Loucy (cell line): ENCODE data around the gene POLR2J3.
"Not testable (repeated sequence)": the region's sequence is repeated elsewhere in the genome, so short reads cannot be mapped to it uniquely, and the experiment has no call there.

ENCODE experiments used
- H2AFZ ChIP-seq: fragments of 200-600 bp; sonication (generic); 2 replicates; pipeline ENCODE4 v1.6.0; 2016; ENCODE audit warnings: antibody characterized with exemption, mild to moderate bottlenecking, low read length, moderate library complexity
- H3F3A ChIP-seq: fragments of 200-600 bp; 2 replicates; pipeline ENCODE4 v1.6.0; 2016; ENCODE audit warnings: antibody characterized with exemption, low read depth, mild to moderate bottlenecking
- H3K27me3 ChIP-seq: fragments of 200-600 bp; sonication (generic); 2 replicates; pipeline ENCODE4 v1.6.1; 2014; ENCODE audit warnings: low read length, mild to moderate bottlenecking; ENCODE audit not compliant: insufficient read depth, poor library complexity, severe bottlenecking
- H3K36me3 ChIP-seq: fragments of 200-600 bp; sonication (generic); 2 replicates; pipeline ENCODE4 v1.6.1; 2016; ENCODE audit warnings: low read length; ENCODE audit not compliant: insufficient read depth
- H3K4me1 ChIP-seq: fragments of 200-600 bp; sonication (generic); 2 replicates; pipeline ENCODE4 v1.5.1; 2014; ENCODE audit warnings: low read length, mild to moderate bottlenecking; ENCODE audit not compliant: insufficient read depth, poor library complexity, severe bottlenecking
- H3K4me2 ChIP-seq: fragments of 200-600 bp; sonication (generic); 2 replicates; pipeline ENCODE4 v1.6.0; 2014; ENCODE audit warnings: antibody characterized with exemption, low read length, low read depth, mild to moderate bottlenecking; ENCODE audit not compliant: poor library complexity, severe bottlenecking
- H3K4me3 ChIP-seq: fragments of 200-600 bp; sonication (generic); 2 replicates; pipeline ENCODE4 v1.5.1; 2014; ENCODE audit warnings: low read length, mild to moderate bottlenecking, mixed read lengths; ENCODE audit not compliant: poor library complexity, severe bottlenecking
- H3K79me2 ChIP-seq: fragments of 200-600 bp; sonication (generic); 2 replicates; pipeline ENCODE4 v1.6.1; 2014; ENCODE audit warnings: low read length; ENCODE audit not compliant: insufficient read depth
- H3K9ac ChIP-seq: fragments of 200-600 bp; sonication (generic); 2 replicates; pipeline ENCODE4 v1.6.0; 2014; ENCODE audit warnings: mild to moderate bottlenecking, low read depth, low read length, moderate library complexity; ENCODE audit not compliant: poor library complexity, severe bottlenecking
- H3K9me2 ChIP-seq: fragments of 200-600 bp; sonication (generic); replicated peaks from 2 replicates; pipeline ENCODE4 v1.6.1; 2016; ENCODE audit warnings: low read depth, low read length, mixed read lengths
- H3K9me3 ChIP-seq: fragments of 200-600 bp; sonication (generic); 2 replicates; pipeline ENCODE4 v1.6.1; 2014; ENCODE audit warnings: mild to moderate bottlenecking, antibody characterized with exemption, low read length, low read depth; ENCODE audit not compliant: insufficient read depth
- H4K20me1 ChIP-seq: fragments of 200-600 bp; sonication (generic); 2 replicates; pipeline ENCODE4 v1.6.0; 2014; ENCODE audit warnings: antibody characterized with exemption, low read length, mild to moderate bottlenecking; ENCODE audit not compliant: insufficient read depth, poor library complexity, severe bottlenecking

Gene POLR2J3

GRCh38 chr7:102546353-102546752, 26.0 kb downstream of the POLR2J3 start:
- H3K4me2 ChIP-seq, H3K36me3 ChIP-seq, H3K4me3 ChIP-seq, H3K9ac ChIP-seq, H3K79me2 ChIP-seq, H3K9me3 ChIP-seq, H3K9me2 ChIP-seq, H3K4me1 ChIP-seq, H4K20me1 ChIP-seq, H3F3A ChIP-seq, H2AFZ ChIP-seq, H3K27me3 ChIP-seq: not testable (repeated sequence)

- not testable (repeated sequence) for H2AFZ ChIP-seq, H4K20me1 ChIP-seq, H3K79me2 ChIP-seq, H3K9me3 ChIP-seq, H3K4me2 ChIP-seq, H3K4me1 ChIP-seq, H3K4me3 ChIP-seq, H3F3A ChIP-seq, H3K27me3 ChIP-seq, H3K9ac ChIP-seq, H3K9me2 ChIP-seq, H3K36me3 ChIP-seq
Observed at GRCh38 chr7:102545288-102545687, 27.1 kb downstream of the POLR2J3 start.

GRCh38 chr7:102544372-102544771, 28.0 kb downstream of the POLR2J3 start:
- not testable (repeated sequence) for H2AFZ ChIP-seq, H3K36me3 ChIP-seq, H3K4me2 ChIP-seq, H3K9me2 ChIP-seq, H3K9ac ChIP-seq, H3K4me1 ChIP-seq, H4K20me1 ChIP-seq, H3K27me3 ChIP-seq, H3K4me3 ChIP-seq, H3F3A ChIP-seq, H3K79me2 ChIP-seq, H3K9me3 ChIP-seq

- H3K27me3 ChIP-seq, H3K9me2 ChIP-seq, H3K4me3 ChIP-seq, H3K79me2 ChIP-seq, H3K9me3 ChIP-seq, H2AFZ ChIP-seq, H3K4me1 ChIP-seq, H4K20me1 ChIP-seq, H3K9ac ChIP-seq, H3K4me2 ChIP-seq, H3K36me3 ChIP-seq, H3F3A ChIP-seq: not testable (repeated sequence)
Observed at GRCh38 chr7:102543596-102543995, 28.8 kb downstream of the POLR2J3 start, which contains the start of gene UPK3BL2. UPK3BL2 (minus strand) TSS chr7:102543696; CDS start chr7:102543636, 60 bp downstream.

- H3K4me3 ChIP-seq, H3K27me3 ChIP-seq, H3K79me2 ChIP-seq, H4K20me1 ChIP-seq, H3K9me3 ChIP-seq, H3K36me3 ChIP-seq, H3K9me2 ChIP-seq, H3F3A ChIP-seq, H2AFZ ChIP-seq, H3K4me1 ChIP-seq, H3K9ac ChIP-seq, H3K4me2 ChIP-seq: not testable (repeated sequence)
Observed at GRCh38 chr7:102542771-102543170, 29.6 kb downstream of the POLR2J3 start.

- not testable (repeated sequence) for H3K9me3 ChIP-seq, H3K4me2 ChIP-seq, H4K20me1 ChIP-seq, H3K9ac ChIP-seq, H3K4me3 ChIP-seq, H3K4me1 ChIP-seq, H3K9me2 ChIP-seq, H3K27me3 ChIP-seq, H3K36me3 ChIP-seq, H3K79me2 ChIP-seq, H3F3A ChIP-seq, H2AFZ ChIP-seq
Observed at GRCh38 chr7:102542083-102542482, 30.3 kb downstream of the POLR2J3 start.

- not testable (repeated sequence) for H2AFZ ChIP-seq, H3K9me3 ChIP-seq, H3K9me2 ChIP-seq, H3K9ac ChIP-seq, H3K4me2 ChIP-seq, H3F3A ChIP-seq, H3K4me1 ChIP-seq, H3K27me3 ChIP-seq, H4K20me1 ChIP-seq, H3K36me3 ChIP-seq, H3K79me2 ChIP-seq, H3K4me3 ChIP-seq
Observed at GRCh38 chr7:102540604-102541003, 31.8 kb downstream of the POLR2J3 start.

- not testable (repeated sequence) for H3K79me2 ChIP-seq, H3K9ac ChIP-seq, H3F3A ChIP-seq, H2AFZ ChIP-seq, H3K4me1 ChIP-seq, H4K20me1 ChIP-seq, H3K4me2 ChIP-seq, H3K4me3 ChIP-seq, H3K27me3 ChIP-seq, H3K9me2 ChIP-seq, H3K9me3 ChIP-seq, H3K36me3 ChIP-seq
Observed at GRCh38 chr7:102535062-102535615, 37.2 kb downstream of the POLR2J3 start.
